ENCODE measurements around the gene PAQR6.

PAQR6 gene

GRCh38 chr1:156230473-156230837, 17.4 kb downstream of the PAQR6 start:
- no peak for DNase-seq (ENCODE audit: low read depth, low spot score)
- in situ Hi-C loops (cut with HindIII; ENCODE audit: low sequenced_read_pairs): no loop called here
- no peak overlapping the region for H3K4me3 ChIP-seq (ENCODE audit: low read depth, low read length)
- no peak for TF ChIP-seq CTCF (IDR thresholded peaks at IDR 0.05; ENCODE audit: low read depth, low read length)

- in situ Hi-C loops (cut with HindIII; ENCODE audit: low sequenced_read_pairs): no loop called here
- no peak overlapping the region for H3K4me3 ChIP-seq (ENCODE audit: low read depth, low read length)
- no peak for DNase-seq (ENCODE audit: low read depth, low spot score)
- TF ChIP-seq CTCF (IDR thresholded peaks at IDR 0.05; ENCODE audit: low read depth, low read length): no peak
Measured at GRCh38 chr1:156229809-156230472, 17.9 kb downstream of the PAQR6 start.

- TF ChIP-seq CTCF (IDR thresholded peaks at IDR 0.05; ENCODE audit: low read depth, low read length): no peak
- in situ Hi-C loops (cut with HindIII; ENCODE audit: low sequenced_read_pairs): no loop called here
- DNase-seq (ENCODE audit: low read depth, low spot score): no peak
- no peak overlapping the region for H3K4me3 ChIP-seq (ENCODE audit: low read depth, low read length)
Measured at GRCh38 chr1:156228501-156228900, 19.4 kb downstream of the PAQR6 start.

- DNase-seq (ENCODE audit: low read depth, low spot score): no peak
- in situ Hi-C loops (cut with HindIII; ENCODE audit: low sequenced_read_pairs): no loop called here
- TF ChIP-seq CTCF (IDR thresholded peaks at IDR 0.05; ENCODE audit: low read depth, low read length): no peak
- no peak overlapping the region for H3K4me3 ChIP-seq (ENCODE audit: low read depth, low read length)
Measured at GRCh38 chr1:156226782-156227181, 21.1 kb downstream of the PAQR6 start.

GRCh38 chr1:156226116-156226538, 21.7 kb downstream of the PAQR6 start:
- DNase-seq (ENCODE audit: low read depth, low spot score): no peak
- no peak overlapping the region for H3K4me3 ChIP-seq (ENCODE audit: low read depth, low read length)
- in situ Hi-C loops (cut with HindIII; ENCODE audit: low sequenced_read_pairs): no loop called here
- TF ChIP-seq CTCF (IDR thresholded peaks at IDR 0.05; ENCODE audit: low read depth, low read length): no peak

GRCh38 chr1:156225677-156226014, 22.2 kb downstream of the PAQR6 start:
- no peak overlapping the region for H3K4me3 ChIP-seq (ENCODE audit: low read depth, low read length)
- in situ Hi-C loops (cut with HindIII; ENCODE audit: low sequenced_read_pairs): no loop called here
- no peak for DNase-seq (ENCODE audit: low read depth, low spot score)
- no peak for TF ChIP-seq CTCF (IDR thresholded peaks at IDR 0.05; ENCODE audit: low read depth, low read length)

Data from astrocyte of the spinal cord (primary cell).